ENCODE measurements around the gene STKLD1.
"Not testable (repeated sequence)": the region's sequence is repeated elsewhere in the genome, so short reads cannot be mapped to it uniquely, and the experiment has no call there.

STKLD1 gene

DNA sequence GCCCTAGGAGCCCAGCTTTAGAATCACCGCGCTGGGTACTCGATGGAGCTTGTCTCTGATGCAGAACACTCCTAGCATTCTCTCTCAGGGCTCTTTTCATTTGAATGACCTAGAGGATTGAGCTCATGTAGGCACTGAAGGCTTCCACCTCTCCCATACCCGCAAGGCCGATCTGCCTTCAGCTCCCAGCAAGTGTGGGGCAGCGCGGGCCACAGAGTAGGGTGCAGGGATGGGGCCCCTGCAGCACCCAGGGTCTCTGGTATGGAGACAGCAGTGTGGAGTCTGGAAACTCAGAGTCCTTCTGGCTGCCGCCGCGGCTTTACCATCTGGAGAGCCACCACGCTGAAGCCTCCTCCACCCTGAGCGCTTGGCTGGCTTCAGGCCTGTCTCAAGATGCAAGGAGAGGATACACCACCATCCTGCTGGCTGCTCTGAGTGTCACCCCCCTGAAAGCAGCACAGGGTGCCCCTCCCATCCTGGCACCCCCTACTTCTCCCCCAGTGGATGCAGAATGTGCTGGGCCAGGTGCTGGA lies 12.9 kb downstream of the STKLD1 start:
- DNase-seq: no peak

GRCh38 chr9:133389562-133389961 lies 13.4 kb downstream of the STKLD1 start:
- no peak for DNase-seq

DNA sequence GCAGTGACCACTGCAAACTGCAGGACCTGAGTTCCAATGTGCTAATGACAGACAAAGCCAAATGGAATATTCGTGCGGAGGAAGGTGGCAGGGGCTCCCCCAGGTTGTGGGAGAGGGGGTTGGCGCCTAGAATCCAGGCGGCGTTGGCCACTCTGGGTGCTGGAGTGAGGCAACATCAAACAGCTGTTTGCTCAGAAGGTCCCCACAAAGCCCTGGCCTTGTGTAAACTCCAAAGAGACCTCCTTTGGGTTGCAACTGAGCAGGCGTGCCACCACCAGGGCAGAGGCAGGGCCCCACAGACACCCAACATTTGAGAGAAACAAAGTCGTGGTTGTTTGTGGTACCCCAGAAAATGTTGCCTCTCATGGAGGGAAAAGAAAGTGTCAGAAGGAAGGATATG lies 14.5 kb downstream of the STKLD1 start:
- no peak for DNase-seq

DNA sequence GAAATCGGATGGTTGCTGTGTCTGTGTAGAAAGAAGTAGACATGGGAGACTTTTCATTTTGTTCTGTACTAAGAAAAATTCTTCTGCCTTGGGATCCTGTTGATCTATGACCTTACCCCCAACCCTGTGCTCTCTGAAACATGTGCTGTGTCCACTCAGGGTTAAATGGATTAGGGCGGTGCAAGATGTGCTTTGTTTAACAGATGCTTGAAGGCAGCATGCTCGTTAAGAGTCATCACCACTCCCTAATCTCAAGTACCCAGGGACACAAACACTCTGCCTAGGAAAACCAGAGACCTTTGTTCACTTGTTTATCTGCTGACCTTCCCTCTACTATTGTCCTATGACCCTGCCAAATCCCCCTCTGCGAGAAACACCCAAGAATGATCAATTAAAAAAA lies 15.3 kb downstream of the STKLD1 start:
- DNase-seq: not testable (repeated sequence)

- not testable (repeated sequence) for DNase-seq
Observed at GRCh38 chr9:133392308-133392707, 16.1 kb downstream of the STKLD1 start.

- DNase-seq: no peak
Observed at GRCh38 chr9:133393399-133393798, 17.2 kb downstream of the STKLD1 start.

- no peak for DNase-seq
Observed at GRCh38 chr9:133394687-133395271, 18.6 kb downstream of the STKLD1 start.

DNA sequence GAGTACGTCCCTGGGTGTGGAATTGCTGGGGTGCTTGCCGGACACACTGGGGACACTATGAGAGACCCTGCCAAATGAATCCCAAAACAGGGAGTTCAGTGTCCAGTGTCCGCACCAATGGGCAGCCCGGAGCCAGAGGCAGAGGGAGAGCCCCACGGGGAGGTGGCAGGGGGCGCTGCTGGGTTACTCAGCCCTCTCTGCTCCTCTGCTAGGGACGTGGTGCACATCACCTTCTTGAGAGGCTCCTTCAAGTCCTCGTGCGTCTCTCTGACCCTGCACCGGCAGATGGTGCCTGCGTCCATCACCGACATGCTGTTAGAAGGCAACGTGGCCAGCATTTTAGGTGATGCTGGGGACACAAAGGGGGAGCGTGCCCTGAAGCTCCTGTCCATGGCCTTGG lies 20.8 kb downstream of the STKLD1 start:
- no peak for DNase-seq

GRCh38 chr9:133397370-133397769 lies 21.2 kb downstream of the STKLD1 start:
- no peak for DNase-seq

GRCh38 chr9:133397895-133398294 lies 21.7 kb downstream of the STKLD1 start:
- DNase-seq: no peak

DNA sequence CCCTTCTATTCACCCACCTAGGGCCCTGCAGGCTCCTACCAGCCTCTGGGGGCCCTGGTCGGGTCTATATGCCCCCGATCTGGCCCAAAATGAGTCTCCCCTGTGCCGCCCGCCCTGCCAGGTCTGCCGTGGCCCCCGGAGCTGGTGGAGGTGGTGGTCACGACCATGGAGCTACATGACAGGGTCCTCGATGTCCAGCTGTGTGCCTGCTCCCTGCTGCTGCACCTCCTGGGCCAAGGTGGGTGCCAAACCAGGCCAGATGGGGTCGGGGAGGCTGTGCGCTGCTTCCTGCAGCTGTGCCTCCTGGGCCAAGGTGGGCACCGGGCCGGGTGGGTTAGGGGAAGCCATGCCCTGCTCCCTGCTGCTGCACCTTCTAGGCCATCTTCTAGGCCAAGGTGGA lies 24.1 kb downstream of the STKLD1 start:
- DNase-seq: no peak

GRCh38 chr9:133401588-133401987 lies 25.4 kb downstream of the STKLD1 start:
- DNase-seq: no peak

DNA sequence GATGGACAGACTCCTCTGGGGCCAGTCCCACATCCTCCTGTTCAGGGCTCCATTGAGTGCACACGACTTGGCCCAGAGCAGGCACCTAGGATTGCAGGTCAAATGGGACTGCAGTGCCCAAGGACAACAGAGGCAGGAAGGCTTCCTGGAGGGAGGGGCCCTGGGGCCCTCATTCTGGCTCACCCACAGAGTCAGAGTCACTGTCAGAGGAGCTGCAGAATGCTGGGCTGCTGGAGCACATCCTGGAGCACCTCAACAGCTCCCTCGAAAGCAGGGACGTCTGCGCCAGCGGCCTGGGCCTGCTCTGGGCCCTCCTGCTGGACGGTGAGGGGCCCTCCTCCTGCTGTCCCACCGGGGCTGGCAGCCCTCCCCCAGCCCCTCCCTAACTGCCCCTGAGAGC lies 26.5 kb downstream of the STKLD1 start:
- no peak for DNase-seq

- no peak for DNase-seq
Observed at GRCh38 chr9:133403766-133404453, 27.7 kb downstream of the STKLD1 start.

GRCh38 chr9:133404454-133405002 lies 28.4 kb downstream of the STKLD1 start:
- no peak for DNase-seq

DNA sequence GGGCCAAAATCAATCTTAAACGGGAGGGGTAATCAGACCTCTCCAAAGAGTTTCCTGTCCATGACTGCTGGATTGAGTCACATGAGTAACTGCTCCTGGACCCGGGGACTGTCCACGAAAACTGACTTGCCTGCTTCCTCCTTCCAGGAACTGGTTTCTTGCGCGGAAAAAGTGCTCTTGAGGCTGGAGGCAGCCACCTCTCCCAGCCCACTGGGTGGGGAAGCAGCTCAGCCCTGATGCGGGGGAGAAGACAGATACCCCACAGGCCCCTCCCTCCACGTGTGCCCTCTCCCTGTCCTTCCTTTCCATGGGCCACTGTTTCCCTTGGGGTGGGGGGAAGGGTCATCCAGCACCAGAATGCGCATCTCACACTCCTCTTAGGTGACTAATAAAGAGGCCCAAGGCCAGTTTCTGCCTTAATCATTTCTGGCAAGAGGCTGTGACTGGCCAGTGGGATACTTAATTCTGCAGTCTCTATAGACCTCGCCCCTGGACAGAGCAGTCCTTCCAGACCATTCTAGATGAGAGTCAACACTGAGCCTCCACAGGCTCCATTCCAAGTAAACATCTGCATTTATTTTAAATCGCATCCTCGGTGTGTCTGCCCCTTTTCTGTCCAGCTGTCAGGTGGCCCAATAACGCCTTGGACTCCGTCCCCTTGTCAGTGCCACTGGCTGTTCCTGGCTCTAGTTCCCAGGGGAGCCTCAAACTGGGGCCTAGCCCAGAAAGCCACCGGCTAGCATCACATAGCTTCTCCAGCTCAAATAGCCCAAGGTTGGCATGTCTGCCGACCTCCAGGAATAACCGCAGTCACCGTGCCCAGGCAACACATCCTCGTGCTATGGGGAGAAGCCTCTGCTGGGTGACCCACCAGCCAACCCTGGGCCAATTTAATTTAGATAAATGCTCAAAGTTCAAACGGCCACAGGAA lies 29.6 kb downstream of the STKLD1 start:
- no peak for DNase-seq

DNA sequence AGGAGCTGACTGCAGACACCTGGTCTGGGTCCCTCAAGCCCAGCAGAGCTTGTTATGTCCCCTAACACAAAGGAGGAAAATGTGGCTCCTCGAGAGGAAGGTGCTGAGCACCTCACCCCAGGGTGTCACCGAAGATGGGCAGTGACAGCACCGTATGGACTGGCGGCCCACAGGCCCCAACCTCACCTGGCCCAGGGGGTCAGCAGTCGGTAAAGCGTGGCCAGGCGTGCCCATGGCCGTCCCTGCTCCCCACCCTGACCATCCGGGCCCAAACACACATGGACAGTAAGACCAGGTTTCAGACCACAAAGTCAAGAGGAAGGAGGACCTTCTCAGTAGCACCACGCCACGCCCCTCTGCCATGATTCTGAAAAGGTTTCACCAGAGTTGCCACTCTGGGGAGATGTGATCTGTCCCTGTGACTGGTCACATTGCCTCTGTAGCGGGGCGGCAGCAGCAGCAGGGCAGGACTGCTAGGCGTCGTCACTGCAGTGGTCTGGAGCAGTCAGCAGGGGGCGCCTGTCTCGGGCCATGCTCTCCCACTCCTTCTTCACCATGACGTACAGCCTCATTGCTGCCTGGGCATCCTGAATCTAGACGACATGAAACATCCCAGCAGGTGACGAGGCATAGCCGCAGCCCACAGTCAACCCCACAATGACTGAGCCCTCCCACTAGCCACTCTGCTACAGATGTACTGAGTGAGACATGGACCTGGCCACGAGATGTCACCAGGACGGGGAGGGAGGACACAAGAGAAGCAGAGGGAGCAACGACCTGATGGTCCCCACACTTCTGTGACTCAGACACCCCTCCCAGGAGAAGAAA lies 30.5 kb downstream of the STKLD1 start:
- DNase-seq: peak; percentile 71

- no peak for DNase-seq
Observed at GRCh38 chr9:133408042-133408441, 31.9 kb downstream of the STKLD1 start.

- no peak for DNase-seq
Observed at GRCh38 chr9:133415170-133415569, 39.0 kb downstream of the STKLD1 start.

GRCh38 chr9:133417541-133418461 lies 41.6 kb downstream of the STKLD1 start, which contains the start of gene REXO4:
REXO4 (minus strand) TSS chr9:133418010; CDS start chr9:133417844, 166 bp downstream.
- peak; percentile 47 for DNase-seq

DNA sequence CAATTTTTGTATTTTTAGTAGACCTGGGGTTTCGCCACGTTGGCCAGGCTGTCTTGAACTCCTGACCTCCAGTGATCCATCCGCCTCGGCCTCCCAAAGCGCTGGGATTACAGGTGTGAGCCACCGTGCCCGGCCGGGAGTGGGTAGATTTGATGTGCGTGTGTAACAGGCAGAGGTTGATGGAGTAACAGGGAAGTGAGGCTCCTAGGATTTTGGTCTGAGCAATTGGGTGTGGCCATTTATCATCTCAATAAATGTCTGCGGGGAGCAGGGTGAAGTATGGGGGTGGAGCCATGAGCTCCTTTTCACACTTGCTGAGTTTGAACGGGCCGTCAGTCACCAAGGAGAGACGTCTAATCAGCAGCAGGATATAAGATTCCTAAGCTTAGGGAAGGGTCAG lies 42.8 kb downstream of the STKLD1 start:
- DNase-seq: no peak
